ENCODE measurements around the gene ZNF516.

GRCh38 chr18:76491776-76492668 lies 3.0 kb downstream of the ZNF516 start:
- TF ChIP-seq CTCF (IDR thresholded peaks at IDR 0.05; ENCODE audit: insufficient read depth, low read length) (no peak), REST (IDR thresholded peaks at IDR 0.05; ENCODE audit: insufficient replicate concordance, low read depth) (no peak), GABPA (IDR thresholded peaks at IDR 0.05; ENCODE audit: low read depth) (no peak), POLR2AphosphoS5 (IDR thresholded peaks at IDR 0.05; ENCODE audit: low read depth) (peak; percentile 64; the same call in 1 of the 2 replicates)
